Right renal cortex interstitium (tissue), 3 donors: ENCODE data around the gene FAM72D. TPM values are rescaled to one million over a fixed set of nuclear protein-coding genes. Genes with fewer than 3 reads are reported as not detected.
"Not testable (repeated sequence)": the region's sequence is repeated elsewhere in the genome, so short reads cannot be mapped to it uniquely, and the experiment has no call there.

Source experiments
- DNase-seq, 3 donors: peaks; one replicate each; pipeline ENCODE4 v3.0.0-alpha.2; 2013; ENCODE audit warnings: low read depth in 3 of 3, low spot score in 2 of 3
- polyA plus RNA-seq, 3 donors: library from polyadenylated mRNA; unstranded; fragments of 120-200 nt; gene quantifications; one replicate each; pipeline ENCODE4 v1.2.1, GENCODE V29; 2013; ENCODE audit not compliant: insufficient read length in 3 of 3

Gene FAM72D
- polyA plus RNA-seq, 3 donors = 2.6 to 3.6 (median 3.2) TPM

DNA sequence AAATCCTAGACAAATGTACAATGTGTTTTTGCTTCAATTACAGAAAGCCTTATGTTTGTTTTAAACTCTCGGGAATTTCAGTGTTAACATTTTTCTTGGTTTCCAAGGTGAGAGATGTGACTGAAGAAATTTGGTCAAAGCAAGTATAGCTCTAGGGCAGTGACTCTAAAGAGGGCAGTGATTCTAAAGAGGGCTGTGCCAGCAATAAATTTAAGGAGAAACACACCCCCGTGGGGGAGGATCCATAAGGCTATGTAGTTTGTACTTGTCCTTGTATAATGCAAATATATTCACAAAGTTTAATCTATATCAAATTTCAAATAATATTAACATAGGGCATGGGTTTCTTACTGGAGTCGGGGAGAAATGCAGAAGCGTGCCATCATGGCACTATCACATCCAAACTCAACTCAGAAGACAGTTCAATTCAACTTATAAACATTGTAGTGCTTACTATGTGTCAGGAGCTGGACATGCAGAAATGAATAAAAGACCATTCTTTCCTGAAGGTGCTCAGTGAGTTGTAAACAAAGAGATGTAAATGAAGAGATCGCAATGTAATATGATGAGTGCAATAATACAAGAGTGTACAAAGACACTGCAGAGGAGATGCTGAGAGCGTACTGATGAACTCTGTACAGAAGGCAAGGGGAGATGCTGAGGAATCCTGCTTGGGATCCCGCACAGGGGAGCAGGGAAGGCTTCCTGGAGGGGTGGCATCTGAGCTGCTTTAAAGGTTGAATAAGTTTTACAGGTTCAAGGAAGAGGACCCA, 13.1 kb upstream of the FAM72D start:
- not testable (repeated sequence) for DNase-seq

DNA sequence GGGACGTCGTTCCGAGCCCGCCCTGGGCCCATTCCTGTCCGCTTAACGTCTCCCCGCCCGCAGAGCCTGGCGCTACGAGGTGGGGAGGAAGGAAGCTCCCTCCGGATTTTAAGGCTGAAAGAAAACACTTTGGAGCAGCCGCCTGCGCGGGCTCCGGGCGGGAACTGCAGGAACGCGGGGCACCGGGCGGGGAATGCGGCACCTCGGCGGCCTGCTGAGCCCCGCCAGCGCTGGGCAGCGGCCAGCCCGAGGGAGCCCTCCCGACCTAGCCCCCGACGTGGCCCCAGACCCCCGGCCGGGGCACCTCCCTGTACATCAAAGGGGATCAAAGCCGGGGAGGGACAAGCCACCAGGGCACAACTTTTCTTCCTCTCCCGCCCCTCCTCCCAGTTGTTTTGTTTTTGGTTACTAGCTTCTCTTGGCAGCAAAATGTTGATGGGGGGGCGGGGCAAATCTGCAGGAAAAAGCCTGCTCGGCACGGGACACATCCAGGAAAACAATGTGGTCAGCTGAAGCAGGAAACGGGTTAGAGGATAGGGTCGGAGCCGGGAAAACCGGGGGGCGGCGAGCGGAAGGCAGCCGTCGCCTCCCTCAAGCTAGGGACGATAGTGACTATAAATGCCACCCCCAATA, 2.1 kb upstream of the FAM72D start:
- not testable (repeated sequence) for DNase-seq

- DNase-seq = not testable (repeated sequence)
Measured at GRCh38 chr1:145094655-145095211, 1.0 kb upstream of the FAM72D start.

- DNase-seq = not testable (repeated sequence)
Measured at GRCh38 chr1:145101725-145102124, 6.0 kb downstream of the FAM72D start.

DNA sequence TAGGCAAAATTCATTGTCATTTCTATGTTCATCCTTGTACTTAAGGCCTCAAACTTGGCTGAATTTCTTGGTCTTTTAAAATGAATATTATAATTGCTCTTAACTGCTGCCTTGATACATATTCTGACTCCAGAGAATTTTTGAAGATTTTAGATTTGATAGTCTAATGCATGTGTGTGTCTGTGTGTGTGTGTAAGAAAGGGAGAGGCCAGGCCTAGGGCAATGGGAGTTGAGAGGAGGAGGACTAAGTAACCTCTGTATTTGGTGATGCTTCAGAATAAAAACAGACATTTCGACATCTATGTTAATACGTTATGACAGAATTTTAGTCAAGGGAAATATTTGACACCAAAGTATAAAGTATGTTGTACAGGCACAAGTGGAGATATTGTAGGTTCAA, 7.5 kb downstream of the FAM72D start:
- not testable (repeated sequence) for DNase-seq

GRCh38 chr1:145111674-145112073, 15.9 kb downstream of the FAM72D start:
- not testable (repeated sequence) for DNase-seq

GRCh38 chr1:145112703-145113102, 16.9 kb downstream of the FAM72D start:
- not testable (repeated sequence) for DNase-seq

DNA sequence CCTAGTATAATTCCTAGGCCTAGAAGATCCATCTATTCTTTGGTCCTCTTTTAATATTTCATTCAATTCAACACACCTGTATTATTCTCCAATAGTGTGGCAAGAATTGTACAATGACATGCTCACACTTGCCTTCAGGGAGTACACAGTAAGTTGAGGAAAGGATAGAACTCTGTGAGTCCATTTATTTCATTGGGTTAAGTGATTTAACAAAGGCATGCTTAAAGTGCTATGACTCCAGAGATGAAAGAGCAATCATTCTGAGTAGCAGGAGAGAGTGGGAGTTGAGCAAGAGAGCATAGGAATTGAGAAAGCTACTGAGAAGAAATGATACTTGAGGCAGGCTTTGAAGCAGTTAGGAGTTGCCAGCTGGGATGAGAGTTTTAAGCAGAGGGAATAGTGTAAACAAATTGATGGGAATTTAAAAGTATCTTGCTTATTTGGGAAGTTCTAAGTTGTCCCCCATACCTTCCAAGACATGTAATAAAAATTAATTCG, 18.8 kb downstream of the FAM72D start:
- not testable (repeated sequence) for DNase-seq

- not testable (repeated sequence) for DNase-seq
Measured at GRCh38 chr1:145115587-145116493, 20.1 kb downstream of the FAM72D start.

DNA sequence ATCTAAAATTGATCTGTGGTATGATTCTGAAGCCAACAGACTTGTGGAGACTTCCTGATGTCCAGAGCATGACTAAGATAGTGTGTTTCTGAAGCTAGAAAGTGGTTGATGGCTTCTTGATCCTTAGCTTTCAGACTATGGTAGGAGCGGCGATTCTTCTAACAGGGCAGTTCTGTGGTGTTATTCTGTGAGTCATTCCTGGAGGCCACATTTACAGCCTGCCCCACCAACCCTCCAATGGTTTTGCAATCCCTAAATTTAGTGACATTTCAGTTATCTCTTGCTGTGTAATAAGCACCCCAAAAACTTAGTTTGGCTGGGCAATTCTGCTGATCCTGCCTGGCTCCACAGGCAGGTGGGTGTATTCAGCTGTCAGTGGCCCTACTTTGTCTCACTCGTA, 24.1 kb downstream of the FAM72D start:
- not testable (repeated sequence) for DNase-seq

DNA sequence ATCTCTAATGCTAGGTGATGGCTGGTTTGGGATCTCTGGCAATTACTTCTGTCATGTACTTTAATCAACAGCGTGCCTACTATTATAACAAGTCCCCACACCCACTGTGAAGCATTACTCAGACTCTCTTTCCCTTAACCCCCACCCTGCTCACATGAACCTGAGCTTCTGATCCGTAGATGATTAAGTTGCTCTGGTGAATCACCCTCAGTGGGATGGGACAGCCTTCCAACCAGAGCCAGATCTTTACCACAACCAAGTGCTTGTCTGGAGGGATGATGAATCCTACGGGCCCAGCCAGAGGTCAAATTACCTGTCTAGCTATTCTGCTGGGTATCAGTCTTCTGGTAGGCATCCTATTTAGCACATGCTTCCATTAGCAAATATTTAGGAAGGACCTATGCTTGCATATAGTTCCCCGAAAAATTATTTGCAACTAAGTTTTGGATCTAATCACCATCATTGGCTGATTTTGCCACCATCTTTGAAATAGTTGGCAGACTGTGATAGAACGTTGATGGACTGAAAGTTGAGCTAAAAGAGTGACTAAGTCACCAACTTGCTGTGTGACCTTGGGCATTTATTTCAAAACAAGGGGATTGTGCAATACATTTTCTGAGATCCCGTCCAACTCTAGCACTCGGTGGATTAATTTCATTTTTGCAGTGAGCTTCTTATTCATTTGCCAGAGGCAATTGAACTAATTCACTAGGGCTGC, 26.7 kb downstream of the FAM72D start:
- not testable (repeated sequence) for DNase-seq

GRCh38 chr1:145123062-145123395, 27.3 kb downstream of the FAM72D start:
- DNase-seq = not testable (repeated sequence)

- DNase-seq = not testable (repeated sequence)
Measured at GRCh38 chr1:145123992-145124641, 28.3 kb downstream of the FAM72D start.

DNA sequence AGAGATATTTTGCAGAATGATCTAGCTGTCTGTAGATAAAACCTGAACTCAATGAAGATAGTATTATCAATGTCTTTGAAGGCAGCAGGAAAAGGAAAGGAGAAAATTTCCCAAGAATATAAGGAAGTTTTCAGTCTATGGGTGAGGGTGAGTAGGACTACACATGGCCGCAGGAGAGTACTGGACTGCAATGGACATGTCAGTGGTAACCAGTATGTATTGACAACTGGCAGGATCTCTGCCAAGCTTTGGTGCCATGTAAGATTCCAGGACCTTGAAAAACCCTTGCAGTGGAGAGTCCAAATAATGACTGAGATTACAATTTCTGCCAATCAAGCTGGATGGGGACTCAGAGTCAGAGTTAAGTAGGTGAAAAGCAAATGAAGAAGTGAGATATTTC, 29.3 kb downstream of the FAM72D start:
- DNase-seq = not testable (repeated sequence)

GRCh38 chr1:145127144-145127543, 31.4 kb downstream of the FAM72D start:
- DNase-seq = not testable (repeated sequence)

DNA sequence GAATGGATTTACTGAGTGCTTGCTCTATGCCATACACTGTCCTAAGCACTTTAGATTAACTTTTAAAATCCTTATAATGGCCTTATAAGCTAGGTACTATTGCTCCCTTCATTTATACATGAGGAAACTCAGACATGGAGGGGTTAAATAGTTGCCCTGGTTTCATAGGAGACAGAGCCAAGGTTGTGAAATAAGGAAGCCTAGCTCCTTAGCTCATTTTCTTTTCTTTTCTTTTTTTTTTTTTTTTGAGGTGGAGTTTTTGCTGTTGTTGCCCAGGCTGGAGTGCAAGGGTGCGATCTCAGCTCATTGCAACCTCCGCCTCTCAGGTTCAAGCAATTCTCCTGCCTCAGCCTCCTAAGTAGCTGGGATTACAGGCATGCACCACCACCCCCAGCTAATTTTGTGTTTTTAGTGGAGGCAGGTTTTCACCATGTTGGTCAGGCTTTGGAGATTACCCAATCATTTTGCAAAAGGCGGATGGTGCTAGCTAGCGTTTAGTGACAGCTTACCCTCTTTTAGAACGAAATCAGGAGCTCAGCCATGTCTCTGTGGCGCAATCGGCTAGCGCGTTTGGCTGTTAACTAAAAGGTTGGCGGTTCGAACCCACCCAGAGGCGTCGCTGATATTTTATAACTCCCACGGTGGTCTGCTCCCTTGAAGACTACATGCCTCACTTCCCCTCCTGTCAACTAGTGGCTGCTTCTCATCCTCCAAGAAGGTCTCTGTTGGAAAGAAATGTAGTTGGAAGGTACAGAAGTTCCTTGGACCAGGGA, 33.1 kb downstream of the FAM72D start:
- not testable (repeated sequence) for DNase-seq

DNA sequence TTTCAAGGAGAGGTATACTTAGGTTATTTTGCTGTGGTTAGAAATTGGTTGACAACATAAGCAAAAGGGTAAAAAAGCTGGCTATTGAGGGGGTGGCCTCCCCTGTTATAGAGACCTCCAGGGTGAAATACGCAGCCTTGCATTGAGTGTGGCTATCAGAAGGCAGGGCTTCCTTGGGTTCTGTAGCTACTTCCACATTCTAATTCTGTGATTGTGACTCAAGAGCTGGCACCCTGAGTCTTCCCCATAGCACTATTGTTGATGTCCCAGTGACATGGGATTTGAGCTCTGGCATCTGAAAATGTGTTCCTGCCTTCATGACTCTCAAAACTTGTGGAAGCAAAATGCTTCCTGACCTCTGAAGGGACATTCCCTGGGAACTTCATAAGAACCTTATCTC, 38.7 kb downstream of the FAM72D start:
- not testable (repeated sequence) for DNase-seq

DNA sequence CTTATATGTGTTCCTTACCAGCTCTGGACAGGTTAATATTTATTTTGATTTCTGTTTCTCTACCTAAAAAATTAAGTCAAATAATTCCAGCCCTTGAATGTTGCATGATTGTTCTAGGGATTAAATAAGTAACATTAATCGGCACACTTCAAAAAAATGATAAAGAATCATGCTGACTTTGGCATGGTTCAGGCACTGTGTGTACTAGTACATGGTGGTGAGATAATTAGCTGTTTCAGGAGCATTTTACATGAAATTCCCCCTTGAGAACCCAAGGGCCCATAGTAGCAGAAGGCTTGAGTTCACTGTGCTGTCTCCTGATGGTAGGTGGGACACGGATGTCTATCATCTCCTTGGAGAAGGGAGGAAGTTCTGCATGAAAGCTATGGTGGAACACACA, 44.8 kb downstream of the FAM72D start:
- DNase-seq = not testable (repeated sequence)
